Omental fat pad (tissue), 4 donors: ENCODE results near the gene MTM1. TPM values are rescaled to one million over a fixed set of nuclear protein-coding genes. Genes with fewer than 3 reads are reported as not detected.
A peak's percentile ranks its signal among the peaks of the same experiment; 100 is the strongest.

Experiments
- ATAC-seq: fragments of 150-250 bp; one replicate; pipeline ENCODE4 v1.9.1; 2016; ENCODE audit warnings: mild to moderate bottlenecking, moderate library complexity; ENCODE audit not compliant: low FRiP score
- DNase-seq: peaks from one replicate; pipeline ENCODE4 v3.0.0-alpha.2; 2019; ENCODE audit warnings: low spot score
- total RNA-seq, 4 donors: library from RNA; depleted of rRNA; stranded (reverse); fragments of >200 nt; gene quantifications; one replicate each; pipeline ENCODE4 v1.1.0, GENCODE V29; 2016
- TF ChIP-seq, protein P1 (sequence below), 3 donors: fragments of 450-650 bp; IDR thresholded peaks; one replicate each; pipeline ENCODE4 v1.5.1; 2016 to 2017; ENCODE audit warnings: antibody characterized with exemption in 3 of 3, mild to moderate bottlenecking in 3 of 3, moderate library complexity in 2 of 3

Gene MTM1
- total RNA-seq, 4 donors from 2014 or later = 7.1 to 15.1 (median 9.3) TPM

DNA sequence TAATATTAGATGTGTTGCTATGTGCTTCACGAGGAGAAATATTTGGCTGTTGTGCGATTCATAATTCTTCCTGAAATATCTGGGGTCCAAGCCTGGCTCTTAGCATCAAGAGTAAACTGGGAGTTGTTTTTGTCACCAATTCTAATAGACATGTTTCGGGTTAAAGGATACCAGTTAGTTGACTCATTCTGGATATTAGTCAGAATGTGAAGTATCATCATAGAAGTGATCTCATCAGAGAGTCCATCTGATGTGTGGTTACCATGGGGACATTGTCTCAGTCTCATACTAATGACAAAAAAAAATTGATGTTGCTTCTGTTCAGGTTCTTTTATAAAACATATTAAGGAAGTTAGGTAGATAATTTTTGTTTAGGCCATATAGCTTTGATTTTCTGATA lies 67.5 kb downstream of the MTM1 start:
- peak; percentile 59 for ATAC-seq
- TF ChIP-seq, protein P1, sequence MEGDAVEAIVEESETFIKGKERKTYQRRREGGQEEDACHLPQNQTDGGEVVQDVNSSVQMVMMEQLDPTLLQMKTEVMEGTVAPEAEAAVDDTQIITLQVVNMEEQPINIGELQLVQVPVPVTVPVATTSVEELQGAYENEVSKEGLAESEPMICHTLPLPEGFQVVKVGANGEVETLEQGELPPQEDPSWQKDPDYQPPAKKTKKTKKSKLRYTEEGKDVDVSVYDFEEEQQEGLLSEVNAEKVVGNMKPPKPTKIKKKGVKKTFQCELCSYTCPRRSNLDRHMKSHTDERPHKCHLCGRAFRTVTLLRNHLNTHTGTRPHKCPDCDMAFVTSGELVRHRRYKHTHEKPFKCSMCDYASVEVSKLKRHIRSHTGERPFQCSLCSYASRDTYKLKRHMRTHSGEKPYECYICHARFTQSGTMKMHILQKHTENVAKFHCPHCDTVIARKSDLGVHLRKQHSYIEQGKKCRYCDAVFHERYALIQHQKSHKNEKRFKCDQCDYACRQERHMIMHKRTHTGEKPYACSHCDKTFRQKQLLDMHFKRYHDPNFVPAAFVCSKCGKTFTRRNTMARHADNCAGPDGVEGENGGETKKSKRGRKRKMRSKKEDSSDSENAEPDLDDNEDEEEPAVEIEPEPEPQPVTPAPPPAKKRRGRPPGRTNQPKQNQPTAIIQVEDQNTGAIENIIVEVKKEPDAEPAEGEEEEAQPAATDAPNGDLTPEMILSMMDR (IDR thresholded peaks at IDR 0.05) = no peak
- no peak for DNase-seq

DNA sequence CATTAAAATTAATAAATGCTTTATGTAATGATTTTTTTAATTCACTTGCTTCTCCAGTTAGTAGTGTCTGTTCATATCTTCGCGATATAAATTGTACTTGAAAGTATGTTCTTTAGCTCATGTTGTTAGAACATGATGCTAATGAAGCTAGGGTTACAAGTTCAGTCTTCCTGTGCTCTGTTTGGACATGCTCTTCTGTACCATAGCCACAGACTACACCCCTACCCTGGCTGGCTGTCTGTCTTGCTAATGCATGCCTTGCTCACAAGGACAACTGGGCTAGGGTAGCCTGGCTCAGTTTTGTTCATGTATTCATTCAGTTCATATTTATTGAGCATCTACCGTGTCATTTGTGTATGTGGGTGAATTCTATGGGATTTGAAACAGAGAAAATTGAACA lies 74.0 kb downstream of the MTM1 start:
- TF ChIP-seq, protein P1 (IDR thresholded peaks at IDR 0.05) = no peak
- ATAC-seq (no peak), DNase-seq (no peak)

DNA sequence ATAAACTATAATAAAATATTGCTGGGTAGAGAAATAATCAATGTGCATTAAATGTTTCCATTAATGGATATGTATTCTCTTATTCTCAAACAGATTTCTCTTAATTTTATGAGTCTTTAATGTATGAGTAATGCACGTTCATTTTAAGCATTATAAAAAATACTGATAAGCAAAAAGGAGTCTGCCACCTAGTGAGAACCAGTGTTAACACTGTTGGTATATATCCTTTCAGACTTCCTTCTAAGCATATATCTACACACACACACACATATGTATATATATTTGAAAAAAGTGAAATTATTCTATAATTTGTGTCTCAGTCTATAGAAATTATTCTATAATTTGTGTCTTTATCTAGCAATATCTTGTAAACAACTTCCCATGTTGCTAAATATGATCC lies 74.8 kb downstream of the MTM1 start:
- no peak for DNase-seq
- TF ChIP-seq, protein P1 (IDR thresholded peaks at IDR 0.05) = no peak
- ATAC-seq = no peak

- ATAC-seq (no peak), DNase-seq (no peak)
Observed at GRCh38 chrX:150643958-150644357, 75.5 kb downstream of the MTM1 start.

GRCh38 chrX:150644422-150644821 lies 76.0 kb downstream of the MTM1 start:
- DNase-seq = no peak
- ATAC-seq = no peak
- TF ChIP-seq, protein P1 (IDR thresholded peaks at IDR 0.05) = no peak

More at GRCh38 chrX:150643958-150644357, 75.5 kb downstream of the MTM1 start:
- TF ChIP-seq, protein P1 (IDR thresholded peaks at IDR 0.05) = no peak

DNA sequence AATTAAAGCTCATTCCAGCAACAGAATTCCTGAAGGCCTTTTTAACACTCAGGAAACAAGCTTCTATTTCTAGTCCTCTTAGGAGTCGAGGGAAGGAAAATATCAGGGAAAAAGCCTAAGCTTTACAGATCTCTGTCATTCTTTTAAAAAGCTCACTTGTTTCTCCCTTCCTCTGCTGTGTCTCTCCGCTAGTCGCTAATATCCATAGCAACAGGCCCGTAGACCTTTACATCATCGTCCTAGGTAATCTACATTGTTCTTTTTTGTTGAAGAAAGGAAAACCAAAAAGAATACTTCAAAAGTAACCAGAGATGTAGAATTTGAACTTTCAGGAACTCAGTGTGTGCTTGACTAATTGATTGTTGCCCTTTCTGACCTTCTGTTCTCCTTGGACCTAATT lies 78.9 kb downstream of the MTM1 start:
- TF ChIP-seq, protein P1 (IDR thresholded peaks at IDR 0.05) = no peak
- no peak for ATAC-seq
- DNase-seq = no peak

- ATAC-seq = no peak
- DNase-seq = no peak
- TF ChIP-seq, protein P1 (IDR thresholded peaks at IDR 0.05) = no peak
Observed at GRCh38 chrX:150648296-150648940, 80.0 kb downstream of the MTM1 start.
